ENCODE measurements around the gene CDH4.

DNA sequence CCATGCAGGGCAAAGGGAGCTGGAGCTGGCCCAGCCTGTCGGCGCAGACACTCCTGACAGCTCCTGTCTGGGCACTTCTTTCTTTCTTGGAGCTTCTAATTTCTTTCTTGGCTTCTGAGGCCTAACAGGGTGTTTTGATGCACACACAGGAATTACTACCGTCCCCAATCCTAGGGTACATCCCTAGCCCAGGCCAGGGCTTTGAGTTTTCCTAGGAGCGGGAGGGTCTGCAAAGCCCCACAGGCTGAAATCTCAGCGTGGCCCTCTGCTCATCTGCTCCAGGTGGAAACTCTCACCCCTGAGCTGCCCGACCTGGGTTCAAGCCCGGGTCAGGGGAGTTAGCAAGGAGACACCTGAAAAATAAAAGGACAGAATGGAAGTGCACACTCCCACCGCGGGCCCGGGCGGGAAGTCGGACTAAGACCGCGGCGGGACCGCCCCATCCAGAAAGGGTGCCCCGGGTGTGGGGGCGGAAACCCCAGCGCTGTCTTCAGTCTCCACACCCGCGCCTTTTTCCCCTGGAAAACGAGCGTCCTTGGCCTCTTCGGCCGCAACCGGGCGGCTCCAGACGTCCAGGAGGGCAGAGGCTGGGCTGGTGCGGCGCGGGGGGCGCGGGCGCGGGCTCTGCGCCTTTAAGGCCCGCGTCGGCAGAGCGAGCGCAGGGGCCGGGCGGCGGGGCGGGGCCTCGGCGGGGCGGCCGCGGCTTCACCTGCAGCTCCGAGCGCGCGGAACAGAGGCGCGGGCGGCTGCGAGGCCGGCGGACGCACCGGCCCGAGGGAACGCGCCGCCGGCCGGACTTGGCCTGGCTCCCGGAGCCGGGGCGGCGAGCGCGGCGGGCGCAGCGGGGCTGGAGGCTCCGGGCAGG is at the start of gene CDH4:
- TF ChIP-seq, protein P1, sequence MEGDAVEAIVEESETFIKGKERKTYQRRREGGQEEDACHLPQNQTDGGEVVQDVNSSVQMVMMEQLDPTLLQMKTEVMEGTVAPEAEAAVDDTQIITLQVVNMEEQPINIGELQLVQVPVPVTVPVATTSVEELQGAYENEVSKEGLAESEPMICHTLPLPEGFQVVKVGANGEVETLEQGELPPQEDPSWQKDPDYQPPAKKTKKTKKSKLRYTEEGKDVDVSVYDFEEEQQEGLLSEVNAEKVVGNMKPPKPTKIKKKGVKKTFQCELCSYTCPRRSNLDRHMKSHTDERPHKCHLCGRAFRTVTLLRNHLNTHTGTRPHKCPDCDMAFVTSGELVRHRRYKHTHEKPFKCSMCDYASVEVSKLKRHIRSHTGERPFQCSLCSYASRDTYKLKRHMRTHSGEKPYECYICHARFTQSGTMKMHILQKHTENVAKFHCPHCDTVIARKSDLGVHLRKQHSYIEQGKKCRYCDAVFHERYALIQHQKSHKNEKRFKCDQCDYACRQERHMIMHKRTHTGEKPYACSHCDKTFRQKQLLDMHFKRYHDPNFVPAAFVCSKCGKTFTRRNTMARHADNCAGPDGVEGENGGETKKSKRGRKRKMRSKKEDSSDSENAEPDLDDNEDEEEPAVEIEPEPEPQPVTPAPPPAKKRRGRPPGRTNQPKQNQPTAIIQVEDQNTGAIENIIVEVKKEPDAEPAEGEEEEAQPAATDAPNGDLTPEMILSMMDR (IDR thresholded peaks at IDR 0.05) = no peak
- TF ChIP-seq POLR2A (IDR thresholded peaks at IDR 0.05) = no peak
- no peak for TF ChIP-seq EP300 (IDR thresholded peaks at IDR 0.05)
- TF ChIP-seq POLR2AphosphoS5 (IDR thresholded peaks at IDR 0.05) = no peak

Measured in sigmoid colon (tissue), 4 donors.